Tongue (tissue), 2 donors: ENCODE measurements around the gene PLEKHJ1. TPM values are rescaled to one million over a fixed set of nuclear protein-coding genes. Genes with fewer than 3 reads are reported as not detected.
"Not testable (repeated sequence)": the region's sequence is repeated elsewhere in the genome, so short reads cannot be mapped to it uniquely, and the experiment has no call there.

Experiments
- DNase-seq: peaks from one replicate; pipeline ENCODE4 v3.0.0-alpha.2; 2015
- total RNA-seq: library from RNA; depleted of rRNA; stranded (reverse); fragments of >200 nt; gene quantifications from one replicate; pipeline ENCODE4 v1.2.3, GENCODE V29; 2014

PLEKHJ1 gene
- total RNA-seq, 1 donor from 2014 or later, result 88.1 TPM

DNA sequence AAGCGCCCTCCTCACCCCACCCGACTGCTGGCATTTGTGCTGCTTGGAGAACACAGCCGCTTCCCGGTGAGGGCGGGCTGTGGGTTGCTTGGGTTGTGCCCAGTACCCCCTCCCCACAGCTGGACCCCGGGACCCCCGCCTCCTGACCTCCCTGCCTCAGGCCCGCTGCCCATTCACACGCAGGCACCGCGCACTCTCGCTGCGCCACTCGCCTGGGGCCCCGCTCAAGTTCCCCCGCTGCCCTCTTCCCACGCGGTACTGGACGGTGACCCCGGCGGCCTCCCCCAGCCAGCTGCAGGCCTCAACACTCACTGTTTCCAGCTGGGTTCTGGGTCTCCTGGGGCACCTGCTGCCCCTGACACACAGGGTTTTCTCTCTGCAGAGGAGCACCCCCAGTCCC lies 16.4 kb downstream of the PLEKHJ1 start:
- DNase-seq, result no peak

DNA sequence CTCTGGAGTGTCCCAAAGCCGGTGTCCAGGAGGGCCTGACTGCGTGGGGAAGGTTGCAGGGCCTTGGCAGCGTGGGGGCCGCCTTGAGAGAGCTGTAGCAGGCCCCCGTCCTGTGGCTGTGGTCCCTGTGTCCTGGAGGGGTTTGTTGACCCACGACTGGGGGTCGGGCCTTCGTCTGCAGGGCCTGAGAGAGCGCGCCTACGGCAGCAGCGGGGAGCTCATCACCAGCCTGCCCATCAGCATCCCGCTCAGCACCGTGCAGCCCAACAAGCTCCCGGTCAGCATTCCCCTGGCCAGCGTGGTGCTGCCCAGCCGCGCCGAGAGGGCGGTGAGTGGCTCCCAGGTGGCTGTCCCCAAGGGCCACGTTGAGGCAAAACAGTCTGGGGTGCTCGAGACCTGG lies 18.5 kb downstream of the PLEKHJ1 start:
- DNase-seq, result no peak

DNA sequence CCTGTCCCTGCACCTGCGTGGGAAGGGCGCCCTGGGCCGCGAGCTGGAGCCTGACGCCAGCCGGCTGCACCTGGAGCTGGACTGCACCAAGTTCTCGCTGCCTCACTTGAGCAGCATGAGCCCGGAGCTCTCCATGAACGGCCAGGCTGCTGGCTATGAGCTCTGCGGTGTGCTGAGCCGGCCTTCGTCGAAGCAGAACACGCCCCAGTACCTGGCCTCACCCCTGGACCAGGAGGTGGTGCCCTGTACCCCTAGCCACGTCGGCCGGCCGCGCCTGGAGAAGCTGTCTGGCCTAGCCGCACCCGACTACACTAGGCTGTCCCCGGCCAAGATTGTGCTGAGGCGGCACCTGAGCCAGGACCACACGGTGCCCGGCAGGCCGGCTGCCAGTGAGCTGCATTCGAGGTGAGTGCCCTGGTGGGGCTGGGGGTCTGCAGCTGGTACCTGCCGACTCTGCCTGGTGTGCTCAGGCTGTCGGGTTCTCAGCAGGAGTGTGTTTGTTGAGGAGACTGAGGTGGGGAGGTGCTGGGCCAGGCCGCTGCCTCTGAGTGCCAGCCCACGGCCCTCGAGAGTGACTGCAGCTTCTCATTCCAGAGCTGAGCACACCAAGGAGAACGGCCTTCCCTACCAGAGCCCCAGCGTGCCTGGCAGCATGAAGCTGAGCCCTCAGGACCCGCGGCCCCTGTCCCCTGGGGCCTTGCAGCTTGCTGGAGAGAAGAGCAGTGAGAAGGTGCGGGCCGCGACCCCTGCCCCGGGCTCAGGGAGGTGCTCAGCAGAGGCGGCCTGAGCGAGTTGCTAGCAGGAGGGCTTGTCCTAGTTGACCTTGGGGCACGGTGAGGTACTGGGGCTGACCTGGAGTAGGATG lies 19.5 kb downstream of the PLEKHJ1 start:
- DNase-seq, result no peak

GRCh38 chr19:2215281-2215751 lies 20.8 kb downstream of the PLEKHJ1 start:
- no peak for DNase-seq

DNA sequence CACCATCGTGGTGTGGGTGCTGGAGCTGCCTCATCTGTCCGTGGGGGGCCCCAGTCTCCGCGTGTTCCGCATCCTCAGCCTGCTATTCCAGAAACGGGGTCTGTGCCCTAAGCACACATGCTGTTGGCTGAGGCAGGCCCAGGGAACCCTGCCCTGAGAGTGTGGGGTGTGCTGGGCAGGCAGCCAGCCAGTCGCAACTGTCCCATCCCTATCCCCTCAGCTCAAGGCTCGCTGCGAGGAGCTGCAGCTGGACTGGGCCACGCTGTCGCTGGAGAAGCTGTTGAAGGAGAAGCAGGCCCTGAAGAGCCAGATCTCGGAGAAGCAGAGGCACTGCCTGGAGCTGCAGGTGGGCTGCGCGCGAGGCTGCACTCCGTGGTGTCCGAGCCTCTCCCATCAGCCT lies 21.9 kb downstream of the PLEKHJ1 start:
- peak; percentile 88 for DNase-seq

DNA sequence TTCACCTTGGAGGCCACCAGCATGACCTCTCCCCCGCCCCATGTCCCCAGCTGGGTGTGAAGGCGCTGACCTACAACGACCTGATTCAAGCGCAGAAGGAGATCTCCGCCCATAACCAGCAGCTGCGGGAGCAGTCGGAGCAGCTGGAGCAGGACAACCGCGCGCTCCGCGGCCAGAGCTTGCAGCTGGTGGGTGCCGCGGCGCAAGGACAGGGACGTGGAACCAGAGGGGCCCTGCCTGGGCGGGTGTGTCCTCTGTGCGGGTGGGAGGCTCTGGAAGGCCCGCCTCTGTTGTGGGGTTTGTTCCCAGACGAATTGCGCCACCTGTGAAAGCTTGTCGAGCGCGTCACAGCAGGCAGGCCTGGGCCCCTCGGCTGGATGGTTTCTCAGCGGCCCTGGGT lies 22.3 kb downstream of the PLEKHJ1 start:
- DNase-seq, result peak; percentile 96

- no peak for DNase-seq
Observed at GRCh38 chr19:2212861-2213711, 23.0 kb downstream of the PLEKHJ1 start.

DNA sequence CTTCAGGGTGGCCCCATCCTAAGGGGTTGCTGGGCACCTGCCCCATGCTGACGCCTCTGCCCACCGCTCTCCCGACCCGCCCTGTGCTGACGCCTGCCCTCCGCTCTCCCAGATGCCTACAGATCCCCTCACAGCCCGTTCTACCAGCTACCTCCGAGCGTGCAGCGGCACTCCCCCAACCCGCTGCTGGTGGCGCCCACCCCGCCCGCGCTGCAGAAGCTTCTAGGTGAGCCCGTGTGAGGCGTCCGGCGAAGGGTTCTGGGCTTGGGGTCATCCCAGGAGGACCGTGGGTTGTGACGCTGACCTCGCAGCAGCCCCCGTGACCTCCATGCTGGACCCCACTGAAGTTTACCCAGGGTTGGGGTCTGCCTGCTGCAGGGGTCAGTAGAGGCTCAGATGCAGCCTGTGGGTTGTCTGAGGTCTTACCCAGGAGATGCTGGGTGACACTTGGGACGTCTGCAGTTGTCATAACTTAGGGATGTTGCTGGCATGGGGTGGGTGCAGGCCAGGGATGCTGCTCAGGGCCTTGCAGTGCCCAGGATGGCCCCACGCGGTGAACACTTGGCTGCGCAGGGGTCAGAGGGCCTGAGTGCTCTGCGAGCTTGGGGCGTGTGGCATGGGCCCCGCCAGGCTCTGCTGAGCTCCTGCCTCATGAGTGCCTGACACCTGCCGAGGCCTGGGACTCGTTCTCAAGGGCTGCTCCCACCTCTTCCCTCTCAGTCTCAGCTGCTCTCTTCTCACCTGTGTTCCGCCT lies 25.0 kb downstream of the PLEKHJ1 start:
- no peak for DNase-seq

DNA sequence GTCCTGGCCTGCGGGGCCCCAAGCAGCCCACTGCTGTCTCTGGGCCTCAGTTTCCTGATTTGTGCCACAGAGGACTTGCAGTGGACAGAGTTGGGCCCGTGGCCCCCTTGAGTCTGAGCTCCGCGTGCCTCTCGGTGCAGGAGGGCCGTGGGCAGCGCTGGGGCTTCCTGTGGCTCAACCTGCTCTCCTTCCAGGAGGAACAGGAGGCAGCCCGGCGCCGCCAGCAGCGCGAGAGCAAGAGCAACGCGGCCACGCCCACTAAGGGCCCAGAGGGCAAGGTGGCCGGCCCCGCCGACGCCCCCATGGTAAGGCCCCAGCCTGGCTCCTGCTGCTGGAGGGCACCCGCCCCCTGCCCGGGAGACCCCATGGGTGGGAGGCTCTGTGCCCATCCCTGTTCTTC lies 25.9 kb downstream of the PLEKHJ1 start:
- DNase-seq, result no peak

DNA sequence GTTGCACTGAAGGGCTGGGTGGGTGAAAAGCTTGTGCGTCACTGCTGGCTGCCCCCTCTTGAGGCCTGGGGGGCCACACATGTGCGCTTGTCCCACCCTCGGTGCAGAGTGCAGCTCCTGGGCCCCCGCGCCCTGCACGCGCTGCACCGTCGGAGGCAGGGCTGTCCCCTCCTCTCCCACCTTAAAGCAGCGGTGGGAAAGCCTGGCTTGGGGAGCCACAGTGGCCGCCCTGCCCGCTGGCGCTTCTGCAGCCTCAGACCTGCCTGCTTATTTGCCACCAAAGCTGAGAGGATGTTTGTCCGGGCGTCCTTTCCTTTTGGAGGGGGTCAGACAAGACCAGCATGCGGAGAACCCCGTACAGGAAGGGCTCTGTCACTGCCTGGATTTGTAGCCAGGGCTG lies 26.7 kb downstream of the PLEKHJ1 start:
- no peak for DNase-seq

DNA sequence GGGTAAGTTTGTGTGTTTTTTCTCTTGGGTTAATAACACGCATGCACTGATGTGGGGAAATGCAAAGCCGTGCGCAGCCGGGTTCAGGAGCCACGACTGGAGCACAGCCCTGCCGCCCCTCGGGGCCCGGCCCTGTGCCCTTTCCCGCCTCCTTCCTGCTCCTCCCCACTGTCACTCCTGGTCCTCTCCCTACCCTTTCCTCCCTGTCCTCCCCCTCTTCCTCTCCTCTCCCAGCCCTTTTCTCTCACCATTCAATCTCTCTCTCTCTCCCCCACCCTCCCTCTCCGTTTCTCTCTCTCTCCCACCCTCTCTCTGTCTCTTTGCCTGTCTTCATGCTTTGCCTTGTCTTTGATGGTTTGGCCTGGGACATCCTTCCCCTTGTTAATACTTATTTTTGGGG lies 27.2 kb downstream of the PLEKHJ1 start:
- DNase-seq, result no peak

DNA sequence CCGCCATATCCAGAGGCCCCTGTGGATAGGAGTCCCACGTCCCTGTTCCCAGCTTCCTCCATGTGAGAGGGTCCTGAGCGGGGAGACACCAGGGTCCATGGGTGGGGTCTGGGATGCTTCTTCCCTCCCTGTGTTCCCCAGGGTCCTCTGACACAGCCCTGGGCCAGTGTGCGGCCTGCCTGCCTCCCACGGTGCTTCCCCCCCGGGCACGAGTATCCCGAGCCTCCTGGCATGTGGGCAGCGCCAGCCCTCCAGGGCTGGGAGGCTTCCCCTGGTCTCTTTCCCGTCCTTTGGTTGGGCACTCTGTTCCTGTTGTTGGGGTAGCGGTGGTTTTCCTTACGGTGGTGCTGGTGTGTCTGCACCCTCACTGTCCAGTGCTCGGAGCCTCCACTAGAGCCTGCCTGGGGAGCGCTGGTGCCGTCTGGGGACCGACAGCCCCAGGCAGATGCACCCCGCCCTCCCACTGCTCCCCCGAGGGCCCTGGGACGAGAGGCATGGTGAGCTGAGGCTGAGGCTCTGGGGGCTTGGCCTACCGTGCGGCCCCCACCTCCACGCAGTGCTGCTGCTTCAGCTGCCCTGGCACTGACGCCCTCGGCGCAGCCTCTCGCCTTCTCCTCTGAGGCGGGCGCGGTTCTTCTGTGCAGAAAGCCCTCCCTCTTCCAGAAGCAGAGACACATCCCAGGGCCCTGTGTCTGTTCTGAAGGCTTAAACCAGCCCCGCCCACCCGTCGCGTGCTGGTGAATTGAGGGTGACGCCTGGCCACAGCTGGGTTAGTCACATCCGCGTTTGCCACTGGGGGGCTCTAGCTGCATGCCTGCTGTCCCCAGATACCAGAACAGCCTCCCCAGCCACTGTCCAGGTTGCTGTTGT lies 27.9 kb downstream of the PLEKHJ1 start:
- peak; percentile 95 for DNase-seq

DNA sequence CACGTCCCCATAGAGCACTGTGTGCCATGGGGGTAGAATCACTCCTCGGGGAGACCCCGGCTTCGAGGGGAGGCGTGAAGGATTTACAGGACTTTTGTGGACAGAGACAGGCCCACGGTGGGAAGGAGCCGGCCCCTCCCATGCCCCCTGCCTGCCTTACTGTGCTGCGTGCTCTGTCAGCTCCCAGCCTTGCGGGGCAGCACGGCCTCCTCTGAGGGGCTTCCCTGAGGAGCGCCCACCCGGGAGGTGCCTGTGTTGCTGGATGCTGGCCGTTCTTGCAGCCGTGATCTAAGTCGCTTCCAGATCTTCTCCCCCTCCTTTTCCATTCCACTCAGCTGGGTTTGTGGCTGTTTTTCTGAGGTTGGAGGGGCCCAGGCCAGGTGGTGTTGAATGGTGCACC lies 29.1 kb downstream of the PLEKHJ1 start:
- no peak for DNase-seq

DNA sequence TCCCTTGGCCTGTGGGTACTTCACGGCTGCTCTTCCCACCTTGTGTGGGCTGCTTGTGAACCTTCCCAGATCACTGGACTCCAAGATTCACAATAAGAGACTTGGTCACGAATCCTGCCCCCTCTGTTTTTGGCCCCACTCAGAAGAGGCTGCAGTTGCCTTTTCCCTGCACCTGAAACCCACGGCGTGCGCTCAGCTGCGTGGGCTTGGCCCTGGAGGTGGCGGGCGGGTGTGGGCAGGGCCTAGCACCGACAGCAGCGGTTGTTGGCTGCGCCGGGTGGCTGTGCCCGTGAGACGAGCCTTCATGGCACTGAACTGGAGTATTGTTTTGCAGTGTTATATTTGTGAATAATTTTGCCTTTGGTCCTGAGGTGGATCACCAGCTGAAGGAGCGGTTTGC lies 33.8 kb downstream of the PLEKHJ1 start:
- DNase-seq, result no peak

GRCh38 chr19:2201473-2202148 lies 34.5 kb downstream of the PLEKHJ1 start:
- no peak for DNase-seq

GRCh38 chr19:2200624-2201294 lies 35.4 kb downstream of the PLEKHJ1 start:
- DNase-seq, result not testable (repeated sequence)

- no peak for DNase-seq
Observed at GRCh38 chr19:2199861-2200623, 36.1 kb downstream of the PLEKHJ1 start.

- DNase-seq, result no peak
Observed at GRCh38 chr19:2199215-2199614, 36.9 kb downstream of the PLEKHJ1 start.

DNA sequence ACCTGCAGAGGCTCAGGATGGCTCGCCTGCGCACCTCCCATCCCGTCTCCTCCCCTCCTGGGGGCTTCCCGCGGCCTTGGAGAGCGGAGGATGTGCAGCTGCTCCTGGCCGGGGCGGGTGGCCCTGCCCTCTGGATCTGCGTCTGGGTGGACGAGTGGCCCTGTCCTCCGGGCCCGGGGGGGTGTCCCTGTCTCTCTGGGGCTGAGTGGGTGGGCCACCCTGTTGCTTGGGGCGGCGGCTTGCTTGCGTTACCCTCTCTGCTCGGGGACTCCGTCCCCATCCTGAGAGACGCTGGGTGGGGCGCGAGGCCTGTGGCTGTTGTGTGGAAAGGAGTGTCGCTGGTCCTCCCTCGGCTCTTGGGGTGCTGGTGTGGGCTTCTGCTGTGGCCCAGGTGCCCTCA lies 37.8 kb downstream of the PLEKHJ1 start:
- no peak for DNase-seq

DNA sequence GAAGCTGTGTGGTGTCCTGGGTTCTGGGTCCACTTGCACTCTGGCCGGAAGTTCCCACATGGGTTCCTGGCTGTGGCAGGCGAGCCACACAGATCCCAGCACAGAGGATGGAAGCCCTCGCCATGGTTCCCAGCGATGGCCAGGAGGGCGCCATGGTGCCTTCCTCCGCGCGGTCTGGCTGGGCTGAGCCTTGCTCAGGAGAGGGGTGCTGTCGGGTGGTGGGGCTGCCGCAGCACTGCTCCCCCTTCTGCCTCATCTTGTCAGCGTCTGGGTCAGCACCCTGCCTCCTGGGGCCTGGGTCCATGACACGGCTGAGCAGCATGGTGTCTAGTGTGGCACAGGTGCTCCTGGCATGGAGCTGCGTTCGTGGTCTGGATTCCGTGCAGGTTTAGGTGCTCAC lies 38.9 kb downstream of the PLEKHJ1 start:
- DNase-seq, result no peak
